Astrocyte (in vitro differentiated cells and primary cell): ENCODE measurements around the gene KCNAB1. TPM values are rescaled to one million over a fixed set of nuclear protein-coding genes. Genes with fewer than 3 reads are reported as not detected.

Experiments used
- DNase-seq: peaks from one replicate; pipeline ENCODE4 v3.0.0-alpha.2; 2010; ENCODE audit warnings: low read depth
- FAIRE-seq: peaks from 2 replicates; lab custom pipeline; 2011; peaks lifted over from hg19 to GRCh38; lab: Jason Lieb, UNC
- H2AFZ ChIP-seq: 2 replicates; pipeline ENCODE4 v1.6.0; 2012; ENCODE audit warnings: low read depth, low read length, inconsistent platforms
- H3K27ac ChIP-seq: 2 replicates; pipeline ENCODE4 v1.5.1; 2011; ENCODE audit warnings: low read depth, low read length, inconsistent platforms
- H3K27me3 ChIP-seq: 2 replicates; pipeline ENCODE4 v1.6.0; 2011; ENCODE audit warnings: low read length, inconsistent platforms; ENCODE audit not compliant: insufficient read depth
- H3K36me3 ChIP-seq: 2 replicates; pipeline ENCODE4 v1.5.1; 2011; ENCODE audit warnings: low read length, inconsistent platforms; ENCODE audit not compliant: insufficient read depth
- H3K4me1 ChIP-seq: 2 replicates; pipeline ENCODE4 v1.5.1; 2011; ENCODE audit warnings: low read length, inconsistent platforms; ENCODE audit not compliant: insufficient read depth
- H3K4me2 ChIP-seq: 2 replicates; pipeline ENCODE4 v1.6.0; 2012; ENCODE audit warnings: low read length, inconsistent platforms
- H3K4me3 ChIP-seq: 2 replicates; pipeline ENCODE4 v1.5.1; 2011; ENCODE audit warnings: low read depth, mild to moderate bottlenecking, low read length, inconsistent platforms; ENCODE audit not compliant: insufficient read depth
- H3K79me2 ChIP-seq: 2 replicates; pipeline ENCODE4 v1.6.0; 2012; ENCODE audit warnings: mild to moderate bottlenecking, low read length, inconsistent platforms; ENCODE audit not compliant: insufficient read depth
- H3K9ac ChIP-seq: 2 replicates; pipeline ENCODE4 v1.6.0; 2012; ENCODE audit warnings: mild to moderate bottlenecking, low read length, inconsistent platforms
- H3K9me3 ChIP-seq: 2 replicates; pipeline ENCODE4 v1.5.1; 2012; ENCODE audit warnings: low read depth, mild to moderate bottlenecking, low read length, inconsistent platforms; ENCODE audit not compliant: insufficient read depth
- H4K20me1 ChIP-seq: 2 replicates; pipeline ENCODE4 v1.6.0; 2012; ENCODE audit warnings: low read length, inconsistent platforms; ENCODE audit not compliant: insufficient read depth
- H3K27ac Mint-ChIP-seq: one replicate; pipeline ENCODE4 v1.8.0; 2021; ENCODE audit warnings: mild to moderate bottlenecking, mixed read lengths; ENCODE audit not compliant: unreplicated experiment
- H3K27me3 Mint-ChIP-seq: one replicate; pipeline ENCODE4 v1.8.0; 2021; ENCODE audit warnings: low read depth, mixed read lengths; ENCODE audit not compliant: unreplicated experiment
- H3K36me3 Mint-ChIP-seq: one replicate; pipeline ENCODE4 v1.8.0; 2021; ENCODE audit warnings: low read depth, mixed read lengths; ENCODE audit not compliant: unreplicated experiment
- H3K4me1 Mint-ChIP-seq: one replicate; pipeline ENCODE4 v1.8.0; 2021; ENCODE audit warnings: low read depth, mixed read lengths; ENCODE audit not compliant: unreplicated experiment
- H3K4me3 Mint-ChIP-seq: one replicate; pipeline ENCODE4 v1.8.0; 2021; ENCODE audit warnings: mild to moderate bottlenecking, moderate library complexity, mixed read lengths; ENCODE audit not compliant: unreplicated experiment
- H3K9me3 Mint-ChIP-seq: one replicate; pipeline ENCODE4 v1.8.0; 2021; ENCODE audit warnings: mild to moderate bottlenecking, mixed read lengths; ENCODE audit not compliant: unreplicated experiment
- CTCF ChIP-seq: IDR thresholded peaks from 2 replicates; pipeline ENCODE4 v1.5.1; 2011; ENCODE audit warnings: low read depth, mild to moderate bottlenecking, inconsistent platforms, low read length, moderate library complexity; ENCODE audit not compliant: insufficient read depth
- EZH2 ChIP-seq: IDR thresholded peaks from 2 replicates; pipeline ENCODE4 v1.6.1; 2012; ENCODE audit warnings: mild to moderate bottlenecking, low read length, inconsistent platforms; ENCODE audit not compliant: insufficient read depth
- total RNA-seq: library from RNA; stranded (reverse); gene quantifications from 2 replicates; pipeline ENCODE4 v1.2.1, GENCODE V29; 2021

The KCNAB1 gene
- total RNA-seq, 1 donor from 2014 or later, result 0.30 TPM

GRCh38 chr3:156472684-156473083 is 352.3 kb downstream of the KCNAB1 start:
- no peak overlapping the region for H3K27ac ChIP-seq
- Mint-ChIP-seq H3K27ac (no peak overlapping the region), H3K9me3 (no peaks in the 10 kb centered on the region), H3K27me3 (no peaks in the 10 kb centered on the region), H3K4me1 (peaks cover 7% of the 10 kb centered on the region), H3K36me3 (no peaks in the 10 kb centered on the region), H3K4me3 (no peak overlapping the region)
- no peaks in the 10 kb centered on the region for H3K9me3 ChIP-seq
- TF ChIP-seq CTCF (no peak), EZH2 (no peak)
- H3K4me1 ChIP-seq, result no peaks in the 10 kb centered on the region
- H3K79me2 ChIP-seq, result no peaks in the 10 kb centered on the region
- no peaks in the 10 kb centered on the region for H4K20me1 ChIP-seq
- no peaks in the 10 kb centered on the region for H3K27me3 ChIP-seq
- no peak overlapping the region for H2AFZ ChIP-seq
- no peak overlapping the region for H3K9ac ChIP-seq
- DNase-seq (no peak), FAIRE-seq (no peak)
- H3K36me3 ChIP-seq, result no peaks in the 10 kb centered on the region
- H3K4me3 ChIP-seq, result no peak overlapping the region
- H3K4me2 ChIP-seq, result no peak overlapping the region

GRCh38 chr3:156473341-156473740 is 353.0 kb downstream of the KCNAB1 start:
- FAIRE-seq, result no peak
- no peak for DNase-seq
- H3K27ac ChIP-seq, result no peak overlapping the region
- Mint-ChIP-seq H3K4me1 (peaks cover 8% of the 10 kb centered on the region), H3K27me3 (no peaks in the 10 kb centered on the region), H3K4me3 (no peak overlapping the region), H3K36me3 (no peaks in the 10 kb centered on the region), H3K9me3 (no peaks in the 10 kb centered on the region), H3K27ac (no peak overlapping the region)
- H4K20me1 ChIP-seq, result no peaks in the 10 kb centered on the region
- no peaks in the 10 kb centered on the region for H3K36me3 ChIP-seq
- H2AFZ ChIP-seq, result no peak overlapping the region
- no peaks in the 10 kb centered on the region for H3K4me1 ChIP-seq
- no peaks in the 10 kb centered on the region for H3K27me3 ChIP-seq
- H3K9ac ChIP-seq, result no peak overlapping the region
- TF ChIP-seq CTCF (no peak), EZH2 (no peak)
- no peak overlapping the region for H3K4me2 ChIP-seq
- no peak overlapping the region for H3K4me3 ChIP-seq
- H3K79me2 ChIP-seq, result no peaks in the 10 kb centered on the region
- H3K9me3 ChIP-seq, result no peaks in the 10 kb centered on the region

GRCh38 chr3:156474560-156475389 is 354.4 kb downstream of the KCNAB1 start:
- no peaks in the 10 kb centered on the region for H3K36me3 Mint-ChIP-seq
- no peaks in the 10 kb centered on the region for H3K79me2 ChIP-seq
- H3K27ac ChIP-seq, result no peak overlapping the region
- H3K4me3 ChIP-seq, result no peak overlapping the region
- H4K20me1 ChIP-seq, result no peaks in the 10 kb centered on the region
- H3K27ac Mint-ChIP-seq, result peak overlapping the region; percentile 37
- peaks cover 8% of the 10 kb centered on the region for H3K4me1 Mint-ChIP-seq
- no peak overlapping the region for H3K9ac ChIP-seq
- H3K27me3 ChIP-seq, result no peaks in the 10 kb centered on the region
- no peak for FAIRE-seq
- no peaks in the 10 kb centered on the region for H3K9me3 Mint-ChIP-seq
- H3K27me3 Mint-ChIP-seq, result no peaks in the 10 kb centered on the region
- no peak overlapping the region for H3K4me2 ChIP-seq
- no peak overlapping the region for H2AFZ ChIP-seq
- H3K36me3 ChIP-seq, result no peaks in the 10 kb centered on the region
- peak overlapping the region; percentile 34 for H3K4me3 Mint-ChIP-seq
- no peaks in the 10 kb centered on the region for H3K9me3 ChIP-seq
- DNase-seq, result no peak
- no peaks in the 10 kb centered on the region for H3K4me1 ChIP-seq
- TF ChIP-seq CTCF (peak; percentile 39), EZH2 (no peak)
